Endothelial cell (in vitro differentiated cells): Measurements from ENCODE around the gene SIL1. TPM values are rescaled to one million over a fixed set of nuclear protein-coding genes. Genes with fewer than 3 reads are reported as not detected.

Experiments used
- DNase-seq: peaks from one replicate; pipeline ENCODE4 v3.0.0; 2021; ENCODE audit warnings: low spot score
- H3K27ac Mint-ChIP-seq: one replicate; pipeline ENCODE4 v1.8.0; 2021; ENCODE audit warnings: mixed read lengths, inconsistent platforms; ENCODE audit not compliant: unreplicated experiment
- H3K27me3 Mint-ChIP-seq: one replicate; pipeline ENCODE4 v1.8.0; 2021; ENCODE audit warnings: mild to moderate bottlenecking, moderate library complexity, mixed read lengths, inconsistent platforms; ENCODE audit not compliant: unreplicated experiment
- H3K36me3 Mint-ChIP-seq: one replicate; pipeline ENCODE4 v1.8.0; 2021; ENCODE audit warnings: mild to moderate bottlenecking, low read depth, mixed read lengths, inconsistent platforms; ENCODE audit not compliant: unreplicated experiment
- H3K4me1 Mint-ChIP-seq: one replicate; pipeline ENCODE4 v1.8.0; 2021; ENCODE audit warnings: mild to moderate bottlenecking, mixed read lengths, inconsistent platforms; ENCODE audit not compliant: unreplicated experiment
- H3K4me3 Mint-ChIP-seq: one replicate; pipeline ENCODE4 v1.8.0; 2021; ENCODE audit warnings: mild to moderate bottlenecking, mixed read lengths, inconsistent platforms; ENCODE audit not compliant: unreplicated experiment
- H3K9me3 Mint-ChIP-seq: one replicate; pipeline ENCODE4 v1.8.0; 2021; ENCODE audit warnings: mixed read lengths, inconsistent platforms; ENCODE audit not compliant: unreplicated experiment
- CTCF ChIP-seq: fragments of 200-600 bp; sonication (generic); IDR thresholded peaks from one replicate; pipeline ENCODE4 v1.5.0; 2021; ENCODE audit warnings: antibody characterized with exemption; ENCODE audit not compliant: unreplicated experiment
- total RNA-seq: library from RNA; stranded (reverse); fragmentation: NEBNext Ultra II Directional; extraction: Animal tissue kit (Norgen Biotek cat#: 25700); gene quantifications from one replicate; pipeline ENCODE4 v1.2.1, GENCODE V29; 2021; ENCODE audit not compliant: unreplicated experiment

The SIL1 gene
- total RNA-seq, 1 donor from 2014 or later = 35.6 TPM

- H3K4me1 Mint-ChIP-seq = peaks cover 24% of the 10 kb centered on the region
- H3K27me3 Mint-ChIP-seq = peaks cover 6% of the 10 kb centered on the region
- peaks cover 3% of the 10 kb centered on the region for H3K36me3 Mint-ChIP-seq
- H3K27ac Mint-ChIP-seq = no peak overlapping the region
- no peak for DNase-seq
- TF ChIP-seq CTCF = no peak
- H3K9me3 Mint-ChIP-seq = no peaks in the 10 kb centered on the region
- no peak overlapping the region for H3K4me3 Mint-ChIP-seq
Measured at GRCh38 chr5:138967791-138968448, 230.2 kb downstream of the SIL1 start.

GRCh38 chr5:138966236-138966985 is 231.8 kb downstream of the SIL1 start:
- Mint-ChIP-seq H3K4me1 (peaks cover 29% of the 10 kb centered on the region), H3K9me3 (no peaks in the 10 kb centered on the region), H3K27ac (no peak overlapping the region), H3K36me3 (peaks cover 3% of the 10 kb centered on the region), H3K4me3 (no peak overlapping the region), H3K27me3 (peaks cover 6% of the 10 kb centered on the region)
- no peak for TF ChIP-seq CTCF
- no peak for DNase-seq

- no peak overlapping the region for H3K4me3 Mint-ChIP-seq
- peaks cover 29% of the 10 kb centered on the region for H3K4me1 Mint-ChIP-seq
- no peak overlapping the region for H3K27ac Mint-ChIP-seq
- peaks cover 6% of the 10 kb centered on the region for H3K27me3 Mint-ChIP-seq
- H3K36me3 Mint-ChIP-seq = peaks cover 3% of the 10 kb centered on the region
- TF ChIP-seq CTCF = no peak
- no peaks in the 10 kb centered on the region for H3K9me3 Mint-ChIP-seq
- DNase-seq = no peak
Measured at GRCh38 chr5:138965626-138966025, 232.5 kb downstream of the SIL1 start.

- H3K4me3 Mint-ChIP-seq = no peak overlapping the region
- H3K27ac Mint-ChIP-seq = no peak overlapping the region
Measured at GRCh38 chr5:138964647-138965201, 233.4 kb downstream of the SIL1 start.

More at GRCh38 chr5:138964647-138965201, 233.4 kb downstream of the SIL1 start:
- DNase-seq = no peak
- TF ChIP-seq CTCF = no peak
- Mint-ChIP-seq H3K4me1 (peaks cover 29% of the 10 kb centered on the region), H3K9me3 (no peaks in the 10 kb centered on the region), H3K27me3 (peaks cover 6% of the 10 kb centered on the region), H3K36me3 (peaks cover 3% of the 10 kb centered on the region)
